Cerebellar nuclear complex (tissue), 1 donor: ENCODE measurements around the gene VEPH1.

ENCODE experiments used
- DNase-seq, 2 experiments: peaks; one replicate each; lab custom pipeline; 2025; lab: John Stamatoyannopoulos, UW

Gene VEPH1

DNA sequence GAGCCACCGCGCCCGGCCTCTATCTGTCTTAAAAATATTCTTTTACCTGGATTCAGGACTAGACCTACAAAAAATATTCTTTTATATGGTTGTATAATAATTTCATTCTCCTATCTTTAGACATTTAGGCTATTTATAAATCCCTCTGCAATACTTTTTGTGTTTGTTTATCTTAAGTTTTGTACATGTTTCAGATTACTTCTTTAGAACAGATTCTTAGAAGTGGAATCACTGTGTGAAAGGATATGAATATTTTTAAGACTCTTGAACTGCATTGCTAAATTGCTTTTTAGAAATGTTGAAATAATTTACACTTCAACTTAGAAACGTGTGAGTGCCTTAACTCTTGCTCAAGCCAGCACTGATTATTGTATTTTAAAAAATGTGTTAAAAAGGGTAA is 197.8 kb downstream of the VEPH1 start:
- no peak for DNase-seq

GRCh38 chr3:157301755-157302154 is 201.5 kb downstream of the VEPH1 start:
- no peak for DNase-seq

GRCh38 chr3:157300981-157301663 is 202.1 kb downstream of the VEPH1 start:
- no peak for DNase-seq

DNA sequence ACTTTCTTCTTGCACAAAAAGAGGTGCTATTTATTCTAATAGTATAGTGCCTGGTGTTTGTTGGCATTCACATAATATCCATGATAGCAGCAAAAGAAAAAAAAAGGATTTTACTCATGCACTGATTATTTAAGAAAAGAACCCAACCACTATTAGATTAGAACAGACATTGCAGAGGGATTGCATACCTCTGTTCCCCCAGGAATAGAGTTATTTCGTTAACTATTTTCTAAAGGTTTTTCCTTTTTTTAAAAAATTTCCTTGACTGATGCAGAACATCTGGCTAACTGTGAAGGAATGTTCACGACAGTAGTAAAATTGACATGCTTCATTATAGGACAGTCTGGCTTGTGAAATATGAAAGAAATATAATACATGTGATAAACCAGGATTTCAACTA is 203.1 kb downstream of the VEPH1 start:
- no peak for DNase-seq

GRCh38 chr3:157297328-157297915 is 205.8 kb downstream of the VEPH1 start:
- DNase-seq, result no peak

GRCh38 chr3:157294953-157295352 is 208.3 kb downstream of the VEPH1 start:
- no peak for DNase-seq

DNA sequence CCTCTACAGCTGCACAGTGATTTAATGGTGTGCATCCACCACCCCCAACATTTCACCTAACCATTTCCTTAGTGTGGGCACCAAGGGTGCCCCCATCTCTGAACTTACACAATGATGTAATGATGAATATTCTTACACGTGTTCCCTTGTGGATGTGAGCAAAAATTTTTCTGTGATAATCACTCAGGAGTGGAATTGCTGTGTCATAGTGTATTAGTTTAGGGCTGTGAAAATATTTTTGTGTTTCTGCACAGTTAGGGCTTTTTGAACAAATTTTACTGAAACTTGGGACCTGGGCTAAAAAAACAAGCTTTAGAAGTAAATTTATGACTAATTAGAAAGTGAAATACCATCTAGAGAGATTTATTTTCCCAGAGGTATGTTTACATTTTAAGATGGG is 208.7 kb downstream of the VEPH1 start:
- no peak for DNase-seq

DNA sequence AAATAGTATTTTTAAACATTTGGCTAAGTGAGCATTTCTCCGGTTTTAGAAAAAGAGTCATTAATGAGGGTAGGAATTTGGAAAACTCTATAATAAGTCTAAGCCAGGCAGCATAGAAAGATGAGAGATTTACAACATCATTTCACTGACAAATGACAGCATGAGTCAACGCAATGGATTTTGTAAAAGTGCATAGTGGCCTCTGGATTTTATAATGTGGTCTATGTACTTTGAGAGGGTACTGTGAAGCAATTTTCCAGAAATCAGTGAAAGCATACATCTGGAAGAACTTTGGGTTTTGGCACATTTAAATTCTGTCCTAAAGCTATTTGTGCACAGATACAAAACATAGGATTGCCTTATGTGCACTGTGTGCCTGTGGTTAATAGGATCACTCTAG is 212.4 kb downstream of the VEPH1 start:
- no peak for DNase-seq

DNA sequence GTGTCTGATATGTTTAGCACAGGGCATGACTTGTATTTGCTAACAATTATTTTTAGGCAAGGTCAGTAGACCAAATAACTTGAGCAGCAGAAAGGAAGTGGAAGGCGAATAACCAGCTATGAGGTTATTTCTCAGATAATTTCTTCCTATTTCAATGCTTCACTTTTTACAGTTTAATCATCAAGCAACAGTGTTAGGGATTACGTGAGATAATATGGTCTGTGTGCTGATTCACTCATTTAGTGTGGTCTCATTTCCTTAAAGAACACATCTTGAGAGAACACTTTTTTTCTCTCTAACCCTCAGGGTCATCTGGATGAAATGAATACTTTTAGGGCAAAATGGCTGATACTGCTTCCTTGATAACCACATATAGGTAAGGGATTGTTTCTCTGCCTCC is 217.2 kb downstream of the VEPH1 start:
- no peak for DNase-seq

DNA sequence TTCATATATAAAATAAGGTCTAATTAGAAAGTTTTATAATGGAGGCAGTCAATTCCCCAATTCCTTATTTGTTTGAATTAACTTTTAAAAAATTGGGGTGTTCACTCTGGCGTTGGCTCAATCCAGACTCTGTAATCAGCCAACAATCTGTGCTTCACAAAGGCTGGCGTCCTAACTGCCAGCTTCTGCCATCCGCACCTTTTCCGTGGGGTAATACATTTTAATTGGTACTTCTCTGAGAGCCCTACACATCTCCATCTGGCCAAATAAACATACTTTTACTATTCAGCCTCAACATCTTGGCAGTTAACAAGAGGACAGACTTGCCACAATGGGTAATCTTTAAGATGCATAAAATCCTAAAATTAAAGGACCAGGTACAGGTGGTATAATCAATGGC is 218.1 kb downstream of the VEPH1 start:
- no peak for DNase-seq

DNA sequence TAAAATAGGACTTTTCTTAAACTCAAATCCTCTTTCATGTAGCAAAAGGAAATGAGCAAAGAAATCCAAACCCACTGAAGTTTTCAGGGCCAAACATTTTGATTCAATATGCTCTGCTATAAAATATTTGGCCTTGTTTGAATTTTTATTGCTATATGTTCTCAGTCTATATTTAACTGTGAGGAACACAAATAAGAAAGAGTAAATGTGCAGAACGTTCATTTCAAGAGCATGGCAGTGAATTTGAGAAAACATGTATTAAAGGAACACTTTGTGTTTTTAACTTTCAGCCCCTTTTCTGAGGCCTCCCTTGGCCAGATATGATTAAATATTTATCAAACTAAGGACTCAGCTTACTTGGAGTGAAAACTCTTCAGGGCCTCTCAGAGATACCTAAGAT is 218.5 kb downstream of the VEPH1 start:
- no peak for DNase-seq

- DNase-seq, result no peak
These were observed 220.7 kb downstream of the VEPH1 start for GRCh38 chr3:157282261-157283191.

- no peak for DNase-seq
These were observed 222.4 kb downstream of the VEPH1 start for GRCh38 chr3:157280786-157281185.

- DNase-seq, result no peak
These were observed 222.9 kb downstream of the VEPH1 start for GRCh38 chr3:157280354-157280753.

DNA sequence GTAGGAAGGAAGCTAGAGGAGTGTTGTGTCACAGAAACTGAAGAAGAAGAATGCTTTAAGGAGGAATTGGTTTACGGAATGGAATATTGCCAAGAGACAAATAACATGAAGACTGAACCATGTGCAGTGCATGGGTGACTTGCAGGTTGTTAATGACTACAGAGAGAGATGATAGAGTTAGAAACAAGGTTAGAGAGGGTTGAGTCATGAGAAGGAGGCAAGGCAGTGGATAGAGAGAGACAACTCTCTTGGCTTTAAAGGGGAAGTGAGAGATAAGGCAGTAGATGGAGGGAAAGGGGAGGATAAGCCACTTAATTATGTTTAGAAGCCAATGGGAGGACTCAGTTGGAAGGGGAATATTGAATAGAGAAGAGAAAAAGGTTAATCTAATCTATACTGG is 224.0 kb downstream of the VEPH1 start:
- no peak for DNase-seq

- no peak for DNase-seq
These were observed 226.4 kb downstream of the VEPH1 start for GRCh38 chr3:157276801-157277200.

DNA sequence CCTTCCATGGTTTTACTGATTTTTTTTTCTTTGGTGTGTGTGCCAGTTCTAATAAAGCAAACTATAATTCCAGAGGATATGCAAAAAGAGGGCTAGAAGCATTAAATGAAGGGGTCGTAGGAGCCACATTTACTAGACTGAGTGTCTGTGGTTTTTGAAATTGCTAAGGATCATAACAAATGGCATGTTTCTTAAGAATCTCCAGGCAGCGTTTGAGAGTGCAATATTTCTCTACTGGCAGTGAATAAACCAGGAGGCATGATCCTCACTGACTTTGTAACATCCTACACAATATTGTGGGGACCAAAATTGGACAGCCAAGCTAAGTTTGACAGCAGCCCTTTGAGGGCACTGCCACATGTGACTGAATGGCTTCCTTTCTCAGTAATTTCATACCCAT is 227.4 kb downstream of the VEPH1 start:
- no peak for DNase-seq

DNA sequence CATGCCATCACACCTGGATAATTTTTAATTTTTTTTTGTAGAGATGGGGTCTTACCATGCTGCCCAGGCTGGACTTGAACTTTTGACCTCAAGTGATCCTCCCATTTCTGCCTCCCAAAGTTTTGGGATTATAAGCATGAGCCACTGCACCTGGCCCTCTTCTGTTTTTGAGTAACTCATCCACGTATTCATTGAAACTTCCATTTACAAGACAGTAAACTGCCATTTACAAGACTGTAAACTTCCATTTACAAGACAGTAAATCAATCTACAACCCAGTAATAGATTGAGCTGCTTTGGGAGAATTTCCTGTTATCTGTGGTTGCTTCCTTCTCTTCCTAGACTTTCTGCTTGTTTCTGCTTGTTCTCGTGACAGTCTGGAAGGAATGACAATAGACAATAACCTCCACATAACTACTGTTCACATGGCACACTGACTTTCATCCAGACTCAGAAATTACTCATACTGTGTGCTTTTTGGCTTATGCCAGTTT is 228.5 kb downstream of the VEPH1 start:
- no peak for DNase-seq

DNA sequence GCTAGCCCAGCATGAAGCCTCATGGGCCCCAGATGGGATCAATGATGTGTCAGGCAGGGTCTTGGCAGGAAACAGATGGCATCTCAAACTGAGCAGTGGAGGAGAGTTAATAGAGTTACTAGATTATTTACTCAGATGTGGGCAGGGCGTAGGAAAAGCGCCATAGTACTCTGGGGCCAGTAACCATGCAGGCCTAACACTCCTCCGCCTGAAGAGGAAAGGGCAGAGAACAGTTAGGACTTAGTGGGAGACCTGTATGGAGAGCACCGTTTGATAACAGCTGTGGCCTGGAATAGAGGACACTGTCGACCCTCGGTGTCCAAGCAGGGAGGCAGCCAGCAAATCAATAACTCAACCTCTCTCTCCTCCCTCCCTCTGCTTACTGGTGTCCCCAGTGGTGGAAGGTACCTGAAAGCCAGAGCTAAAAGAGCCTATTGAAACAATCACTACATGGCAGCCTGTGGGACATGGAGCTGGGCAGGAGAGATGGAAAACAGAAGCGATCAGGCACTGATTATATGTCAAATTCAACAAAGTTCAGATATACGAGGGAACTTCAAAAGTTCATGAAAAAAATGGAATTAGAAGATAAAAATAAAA is 231.8 kb downstream of the VEPH1 start:
- no peak for DNase-seq

GRCh38 chr3:157268026-157268425 is 235.2 kb downstream of the VEPH1 start:
- no peak for DNase-seq

- no peak for DNase-seq
These were observed 237.3 kb downstream of the VEPH1 start for GRCh38 chr3:157265931-157266330.

- no peak for DNase-seq
These were observed 240.2 kb downstream of the VEPH1 start for GRCh38 chr3:157263027-157263426.
